IgD-negative memory B cell (primary cell): Measurements from ENCODE around the gene TMEM178A. TPM values are rescaled to one million over a fixed set of nuclear protein-coding genes. Genes with fewer than 3 reads are reported as not detected.
"Not testable (repeated sequence)": the region's sequence is repeated elsewhere in the genome, so short reads cannot be mapped to it uniquely, and the experiment has no call there.

Source experiments
- H3K27ac Mint-ChIP-seq, 3 donors: one replicate each; pipeline ENCODE4 v1.8.0; 2020 to 2022; ENCODE audit warnings: mild to moderate bottlenecking in 3 of 3, mixed read lengths in 3 of 3, moderate library complexity in 1 of 3
- H3K27me3 Mint-ChIP-seq: one replicate; pipeline ENCODE4 v1.8.0; 2021; ENCODE audit warnings: mixed read lengths
- H3K36me3 Mint-ChIP-seq: one replicate; pipeline ENCODE4 v1.8.0; 2020; ENCODE audit warnings: mild to moderate bottlenecking, mixed read lengths
- H3K4me1 Mint-ChIP-seq, 3 donors: one replicate each; pipeline ENCODE4 v1.8.0; 2020 to 2022; ENCODE audit warnings: mixed read lengths in 3 of 3, mild to moderate bottlenecking in 1 of 3
- H3K4me3 Mint-ChIP-seq, 4 donors: one replicate each; pipeline ENCODE4 v1.8.0; 2020 to 2022; ENCODE audit warnings: mild to moderate bottlenecking in 4 of 4, mixed read lengths in 4 of 4, moderate library complexity in 3 of 4
- H3K9me3 Mint-ChIP-seq, 3 donors: one replicate each; pipeline ENCODE4 v1.8.0; 2020 to 2021; ENCODE audit warnings: mixed read lengths in 3 of 3, mild to moderate bottlenecking in 1 of 3
- polyA plus RNA-seq: library from polyadenylated mRNA; unstranded; fragments of 300-500 nt; fragmentation: Illumina TruSeq; gene quantifications from one replicate; pipeline ENCODE4 v1.2.3, GENCODE V29; 2021

TMEM178A gene
- not detected for polyA plus RNA-seq

- H3K27me3 Mint-ChIP-seq = peaks cover 52% of the 10 kb centered on the region
- H3K4me1 Mint-ChIP-seq = peaks cover 2 to 9% (median 7%) of the 10 kb centered on the region in 3 donors
- no peak within 1 kb of the TSS for H3K27ac Mint-ChIP-seq
- H3K4me3 Mint-ChIP-seq = peak within 1 kb of the TSS in 3 of 4 donors; percentile 47 to 90 (median 83)
- H3K9me3 Mint-ChIP-seq = no peaks in the 10 kb centered on the region
- H3K36me3 Mint-ChIP-seq = no peaks in the 10 kb centered on the region
Observed at GRCh38 chr2:39665811-39666490, at the start of gene TMEM178A. TMEM178A (plus strand) TSS chr2:39665917; CDS start chr2:39665975, 58 bp downstream.

GRCh38 chr2:39618236-39618635, 47.5 kb upstream of the TMEM178A start:
- Mint-ChIP-seq H3K27ac (no peak overlapping the region), H3K27me3 (peaks cover 20% of the 10 kb centered on the region), H3K9me3 (peaks cover 2 to 3% (median 3%) of the 10 kb centered on the region in 3 donors), H3K4me3 (no peak overlapping the region), H3K4me1 (no peaks in the 10 kb centered on the region), H3K36me3 (no peaks in the 10 kb centered on the region)

- Mint-ChIP-seq H3K27me3 (peaks cover 20% of the 10 kb centered on the region), H3K4me1 (no peaks in the 10 kb centered on the region), H3K4me3 (no peak overlapping the region), H3K9me3 (peaks cover 2 to 3% (median 3%) of the 10 kb centered on the region in 3 donors), H3K36me3 (no peaks in the 10 kb centered on the region), H3K27ac (no peak overlapping the region)
Observed at GRCh38 chr2:39618736-39619135, 47.0 kb upstream of the TMEM178A start.

- peaks cover 0 to 3% (median 0%) of the 10 kb centered on the region in 3 donors for H3K9me3 Mint-ChIP-seq
- H3K4me3 Mint-ChIP-seq = no peak overlapping the region
- H3K36me3 Mint-ChIP-seq = no peaks in the 10 kb centered on the region
- H3K27me3 Mint-ChIP-seq = peaks cover 19% of the 10 kb centered on the region
- no peaks in the 10 kb centered on the region for H3K4me1 Mint-ChIP-seq
- H3K27ac Mint-ChIP-seq = no peak overlapping the region
Observed at GRCh38 chr2:39620067-39620466, 45.6 kb upstream of the TMEM178A start.

GRCh38 chr2:39621596-39621995, 44.1 kb upstream of the TMEM178A start:
- no peak overlapping the region for H3K27ac Mint-ChIP-seq
- peaks cover 22% of the 10 kb centered on the region for H3K27me3 Mint-ChIP-seq
- peaks cover 0 to 1% (median 0%) of the 10 kb centered on the region in 3 donors for H3K4me1 Mint-ChIP-seq
- H3K9me3 Mint-ChIP-seq = peaks cover 0 to 3% (median 0%) of the 10 kb centered on the region in 3 donors
- H3K4me3 Mint-ChIP-seq = no peak overlapping the region
- no peaks in the 10 kb centered on the region for H3K36me3 Mint-ChIP-seq

- Mint-ChIP-seq H3K36me3 (no peaks in the 10 kb centered on the region), H3K4me3 (no peak overlapping the region), H3K27ac (no peak overlapping the region), H3K27me3 (peaks cover 22% of the 10 kb centered on the region), H3K4me1 (peaks cover 0 to 1% (median 0%) of the 10 kb centered on the region in 3 donors), H3K9me3 (peaks cover 0 to 3% (median 0%) of the 10 kb centered on the region in 3 donors)
Observed at GRCh38 chr2:39622860-39623259, 42.9 kb upstream of the TMEM178A start.

GRCh38 chr2:39623917-39624316, 41.8 kb upstream of the TMEM178A start:
- H3K36me3 Mint-ChIP-seq = no peaks in the 10 kb centered on the region
- H3K27ac Mint-ChIP-seq = no peak overlapping the region
- H3K9me3 Mint-ChIP-seq = peaks cover 0 to 3% (median 0%) of the 10 kb centered on the region in 3 donors
- peaks cover 19% of the 10 kb centered on the region for H3K27me3 Mint-ChIP-seq
- H3K4me3 Mint-ChIP-seq = no peak overlapping the region
- H3K4me1 Mint-ChIP-seq = peaks cover 0 to 1% (median 0%) of the 10 kb centered on the region in 3 donors

GRCh38 chr2:39625193-39625926, 40.4 kb upstream of the TMEM178A start:
- Mint-ChIP-seq H3K4me3 (no peak overlapping the region), H3K27ac (peak overlapping the region in 1 of 3 donors; percentile 22), H3K27me3 (peaks cover 12% of the 10 kb centered on the region), H3K9me3 (peaks cover 0 to 3% (median 0%) of the 10 kb centered on the region in 3 donors), H3K4me1 (peaks cover 0 to 1% (median 0%) of the 10 kb centered on the region in 3 donors), H3K36me3 (peaks cover 2% of the 10 kb centered on the region)

GRCh38 chr2:39625927-39626270, 39.8 kb upstream of the TMEM178A start:
- H3K4me1 Mint-ChIP-seq = peaks cover 0 to 1% (median 0%) of the 10 kb centered on the region in 3 donors
- H3K27me3 Mint-ChIP-seq = peaks cover 8% of the 10 kb centered on the region
- H3K27ac Mint-ChIP-seq = no peak overlapping the region
- H3K4me3 Mint-ChIP-seq = no peak overlapping the region
- peaks cover 2% of the 10 kb centered on the region for H3K36me3 Mint-ChIP-seq
- H3K9me3 Mint-ChIP-seq = peaks cover 0 to 1% (median 0%) of the 10 kb centered on the region in 3 donors

GRCh38 chr2:39628346-39628745, 37.4 kb upstream of the TMEM178A start:
- not testable (repeated sequence) for H3K36me3 Mint-ChIP-seq, H3K9me3 Mint-ChIP-seq, H3K27me3 Mint-ChIP-seq, H3K4me3 Mint-ChIP-seq, H3K4me1 Mint-ChIP-seq, H3K27ac Mint-ChIP-seq

GRCh38 chr2:39629646-39630045, 36.1 kb upstream of the TMEM178A start:
- H3K36me3 Mint-ChIP-seq = peaks cover 2% of the 10 kb centered on the region
- H3K27me3 Mint-ChIP-seq = peaks cover 3% of the 10 kb centered on the region
- H3K9me3 Mint-ChIP-seq = no peaks in the 10 kb centered on the region
- no peak overlapping the region for H3K27ac Mint-ChIP-seq
- H3K4me1 Mint-ChIP-seq = peaks cover 0 to 1% (median 0%) of the 10 kb centered on the region in 3 donors
- H3K4me3 Mint-ChIP-seq = no peak overlapping the region

GRCh38 chr2:39631256-39631655, 34.5 kb upstream of the TMEM178A start:
- Mint-ChIP-seq H3K4me3 (no peak overlapping the region), H3K4me1 (no peaks in the 10 kb centered on the region), H3K36me3 (peaks cover 2% of the 10 kb centered on the region), H3K27me3 (peaks cover 1% of the 10 kb centered on the region), H3K9me3 (no peaks in the 10 kb centered on the region), H3K27ac (no peak overlapping the region)

- Mint-ChIP-seq H3K4me3 (no peak overlapping the region), H3K27ac (no peak overlapping the region), H3K4me1 (no peaks in the 10 kb centered on the region), H3K9me3 (no peaks in the 10 kb centered on the region), H3K27me3 (peaks cover 1% of the 10 kb centered on the region), H3K36me3 (peaks cover 2% of the 10 kb centered on the region)
Observed at GRCh38 chr2:39631718-39632117, 34.0 kb upstream of the TMEM178A start.

- Mint-ChIP-seq H3K9me3 (peaks cover 0 to 2% (median 0%) of the 10 kb centered on the region in 3 donors), H3K27me3 (peaks cover 1% of the 10 kb centered on the region), H3K4me3 (no peak overlapping the region), H3K27ac (no peak overlapping the region), H3K36me3 (peaks cover 2% of the 10 kb centered on the region), H3K4me1 (no peaks in the 10 kb centered on the region)
Observed at GRCh38 chr2:39632876-39633275, 32.8 kb upstream of the TMEM178A start.

- Mint-ChIP-seq H3K4me1 (no peaks in the 10 kb centered on the region), H3K27me3 (peaks cover 4% of the 10 kb centered on the region), H3K36me3 (no peaks in the 10 kb centered on the region), H3K9me3 (peaks cover 0 to 2% (median 0%) of the 10 kb centered on the region in 3 donors), H3K4me3 (no peak overlapping the region), H3K27ac (no peak overlapping the region)
Observed at GRCh38 chr2:39636306-39636705, 29.4 kb upstream of the TMEM178A start.
